HG02981 (cell line): ENCODE results near the gene C9orf50.

Experiments used
- ATAC-seq: cut with Tn5 transposase; IDR thresholded peaks from one replicate; pipeline ENCODE4 v1.9.1; 2021; ENCODE audit warnings: mild to moderate bottlenecking, moderate library complexity; ENCODE audit not compliant: unreplicated experiment

C9orf50 gene

GRCh38 chr9:129612123-129612522 lies 8.8 kb downstream of the C9orf50 start:
- ATAC-seq: no peak

- ATAC-seq: no peak
Measured at GRCh38 chr9:129611307-129611800, 9.5 kb downstream of the C9orf50 start.

- no peak for ATAC-seq
Measured at GRCh38 chr9:129610473-129611306, 10.2 kb downstream of the C9orf50 start.

GRCh38 chr9:129610213-129610472 lies 10.8 kb downstream of the C9orf50 start:
- no peak for ATAC-seq

GRCh38 chr9:129609486-129610212 lies 11.3 kb downstream of the C9orf50 start:
- no peak for ATAC-seq

- ATAC-seq: no peak
Measured at GRCh38 chr9:129608561-129609481, 12.1 kb downstream of the C9orf50 start.

GRCh38 chr9:129607027-129607387 lies 13.9 kb downstream of the C9orf50 start:
- no peak for ATAC-seq

- no peak for ATAC-seq
Measured at GRCh38 chr9:129606161-129607026, 14.5 kb downstream of the C9orf50 start.

- ATAC-seq: no peak
Measured at GRCh38 chr9:129604766-129605163, 16.1 kb downstream of the C9orf50 start.

- no peak for ATAC-seq
Measured at GRCh38 chr9:129604056-129604765, 16.7 kb downstream of the C9orf50 start.

- ATAC-seq: no peak
Measured at GRCh38 chr9:129602598-129603415, 18.1 kb downstream of the C9orf50 start.

GRCh38 chr9:129601082-129601674 lies 19.7 kb downstream of the C9orf50 start:
- ATAC-seq: no peak

GRCh38 chr9:129598089-129598596 lies 22.8 kb downstream of the C9orf50 start:
- no peak for ATAC-seq

GRCh38 chr9:129597355-129598088 lies 23.4 kb downstream of the C9orf50 start:
- no peak for ATAC-seq

GRCh38 chr9:129596541-129597331 lies 24.2 kb downstream of the C9orf50 start:
- ATAC-seq: no peak

GRCh38 chr9:129595903-129596540 lies 24.9 kb downstream of the C9orf50 start:
- ATAC-seq: no peak
